CD14-positive monocyte (primary cell): Measurements from ENCODE around the gene HTR7. TPM values are rescaled to one million over a fixed set of nuclear protein-coding genes. Genes with fewer than 3 reads are reported as not detected.

Source experiments
- DNase-seq, 3 donors: peaks; one replicate each; pipeline ENCODE4 v3.0.0-alpha.2; 2011 to 2022
- H2AFZ ChIP-seq: 2 replicates; pipeline ENCODE4 v1.6.0; 2012; ENCODE audit warnings: mild to moderate bottlenecking, low read depth, low read length, inconsistent platforms; ENCODE audit not compliant: insufficient read depth, poor library complexity, severe bottlenecking
- H3K27ac ChIP-seq, 2 donors: 1 replicate in 1 of 2; 2 replicates in 1 of 2; pipeline ENCODE4 v1.5.1; 2012 to 2013; ENCODE audit warnings: low read length in 2 of 2, control low read depth in 1 of 2, inconsistent platforms in 1 of 2, low read depth in 1 of 2, mild to moderate bottlenecking in 1 of 2
- H3K27me3 ChIP-seq, 2 donors: one replicate each; pipeline versions ENCODE4 v1.6.0 to v1.6.1; 2011 to 2013; ENCODE audit warnings: low read length in 2 of 2; ENCODE audit not compliant: control insufficient read depth in 2 of 2, insufficient read depth in 2 of 2
- H3K36me3 ChIP-seq, 2 donors: replicated peaks in 1 of 2; 1 replicate in 1 of 2; 2 replicates in 1 of 2; pipeline versions ENCODE4 v1.5.1 to v1.6.1; 2012 to 2013; ENCODE audit warnings: low read length in 2 of 2, control low read depth in 1 of 2, inconsistent platforms in 1 of 2, mild to moderate bottlenecking in 1 of 2; ENCODE audit not compliant: insufficient read depth in 2 of 2, control insufficient read depth in 1 of 2
- H3K4me1 ChIP-seq, 2 donors: 1 replicate in 1 of 2; 2 replicates in 1 of 2; pipeline versions ENCODE4 v1.5.1 to v1.6.1; 2012 to 2013; ENCODE audit warnings: low read length in 2 of 2, control low read depth in 1 of 2, inconsistent platforms in 1 of 2, mild to moderate bottlenecking in 1 of 2, moderate library complexity in 1 of 2; ENCODE audit not compliant: insufficient read depth in 2 of 2, control insufficient read depth in 1 of 2
- H3K4me2 ChIP-seq: replicated peaks from 2 replicates; pipeline ENCODE3; 2012; ENCODE audit warnings: low read length, moderate library complexity, mild to moderate bottlenecking; ENCODE audit not compliant: poor library complexity, severe bottlenecking; ENCODE audit errors: extremely low read depth
- H3K4me3 ChIP-seq, 3 experiments: fragments of 200-600 bp in 1 of 3; sonication (generic) in 1 of 3; replicated peaks in 1 of 3; 1 replicate in 2 of 3; 2 replicates in 1 of 3; pipeline ENCODE4 v1.5.1; 2011 to 2013; ENCODE audit warnings: low read length in 3 of 3, mild to moderate bottlenecking in 3 of 3, control low read depth in 2 of 3, low read depth in 2 of 3, inconsistent platforms in 1 of 3, moderate library complexity in 1 of 3
- H3K79me2 ChIP-seq: 2 replicates; pipeline ENCODE4 v1.6.0; 2012; ENCODE audit warnings: mild to moderate bottlenecking, control low read depth, inconsistent platforms, low read length, moderate library complexity; ENCODE audit not compliant: insufficient read depth
- H3K9ac ChIP-seq: 2 replicates; pipeline ENCODE4 v1.6.0; 2017; ENCODE audit warnings: low read length, mild to moderate bottlenecking; ENCODE audit not compliant: insufficient read depth, poor library complexity, severe bottlenecking
- H3K9me3 ChIP-seq, 2 donors: replicated peaks in 1 of 2; 1 replicate in 1 of 2; 2 replicates in 1 of 2; pipeline versions ENCODE4 v1.5.1 to v1.6.1; 2012 to 2013; ENCODE audit warnings: low read length in 2 of 2, control low read depth in 1 of 2; ENCODE audit not compliant: control insufficient read depth in 1 of 2, insufficient read depth in 1 of 2
- H4K20me1 ChIP-seq: 2 replicates; pipeline ENCODE4 v1.6.0; 2012; ENCODE audit warnings: mild to moderate bottlenecking, low read length, control low read depth, moderate library complexity; ENCODE audit not compliant: insufficient read depth
- H3K27ac Mint-ChIP-seq, 7 donors: one replicate each; pipeline ENCODE4 v1.8.0; 2020; ENCODE audit warnings: mild to moderate bottlenecking in 7 of 7, mixed read lengths in 7 of 7, moderate library complexity in 6 of 7, inconsistent platforms in 2 of 7
- H3K27me3 Mint-ChIP-seq, 3 donors: one replicate each; pipeline ENCODE4 v1.8.0; 2021 to 2022; ENCODE audit warnings: low read depth in 3 of 3, mild to moderate bottlenecking in 3 of 3, mixed read lengths in 3 of 3, moderate library complexity in 3 of 3, inconsistent platforms in 1 of 3
- H3K36me3 Mint-ChIP-seq, 2 donors: one replicate each; pipeline ENCODE4 v1.8.0; 2020; ENCODE audit warnings: mixed read lengths in 2 of 2, inconsistent platforms in 1 of 2, mild to moderate bottlenecking in 1 of 2
- H3K4me1 Mint-ChIP-seq: one replicate; pipeline ENCODE4 v1.8.0; 2020; ENCODE audit warnings: mild to moderate bottlenecking, mixed read lengths
- H3K4me3 Mint-ChIP-seq, 2 donors: one replicate each; pipeline ENCODE4 v1.8.0; 2020; ENCODE audit warnings: mild to moderate bottlenecking in 2 of 2, mixed read lengths in 2 of 2, moderate library complexity in 1 of 2
- H3K9me3 Mint-ChIP-seq, 7 donors: one replicate each; pipeline ENCODE4 v1.8.0; 2020 to 2022; ENCODE audit warnings: mixed read lengths in 7 of 7, mild to moderate bottlenecking in 6 of 7, moderate library complexity in 6 of 7, inconsistent platforms in 2 of 7
- WGBS: methylation state at CpG from one replicate; pipeline ENCODE4 v1.1.5; 2013; ENCODE audit warnings: missing lambda C conversion rate; ENCODE audit not compliant: insufficient coverage; 5-methylcytosine and 5-hydroxymethylcytosine counted together
- intact Hi-C, 2 donors: fragments of 100-400 bp; cut with micrococcal nuclease; formaldehyde crosslinking; loops; one replicate each; pipeline versions ENCODE4 v1.15.0 to v1.15.1; 2023
- polyA plus RNA-seq, 3 donors: library from polyadenylated mRNA; depleted of rRNA in 1 of 3; unstranded in 2 of 3; stranded (reverse) in 1 of 3; fragments of 300-500 nt in 2 of 3; fragments of >200 nt in 1 of 3; fragmentation: Illumina TruSeq in 2 of 3; gene quantifications; 1 replicate in 2 of 3; 2 replicates in 1 of 3; pipeline ENCODE4 v1.2.3, GENCODE V29; 2012 to 2021
- TF ChIP-seq, protein P1 (sequence below): fragments of 200-600 bp; IDR thresholded peaks from one replicate; pipeline ENCODE4 v1.8.0; 2022; ENCODE audit warnings: antibody characterized with exemption, mild to moderate bottlenecking

Gene HTR7
- polyA plus RNA-seq, 3 donors, result 0.95 to 1.6 (median 1.1) TPM

DNA sequence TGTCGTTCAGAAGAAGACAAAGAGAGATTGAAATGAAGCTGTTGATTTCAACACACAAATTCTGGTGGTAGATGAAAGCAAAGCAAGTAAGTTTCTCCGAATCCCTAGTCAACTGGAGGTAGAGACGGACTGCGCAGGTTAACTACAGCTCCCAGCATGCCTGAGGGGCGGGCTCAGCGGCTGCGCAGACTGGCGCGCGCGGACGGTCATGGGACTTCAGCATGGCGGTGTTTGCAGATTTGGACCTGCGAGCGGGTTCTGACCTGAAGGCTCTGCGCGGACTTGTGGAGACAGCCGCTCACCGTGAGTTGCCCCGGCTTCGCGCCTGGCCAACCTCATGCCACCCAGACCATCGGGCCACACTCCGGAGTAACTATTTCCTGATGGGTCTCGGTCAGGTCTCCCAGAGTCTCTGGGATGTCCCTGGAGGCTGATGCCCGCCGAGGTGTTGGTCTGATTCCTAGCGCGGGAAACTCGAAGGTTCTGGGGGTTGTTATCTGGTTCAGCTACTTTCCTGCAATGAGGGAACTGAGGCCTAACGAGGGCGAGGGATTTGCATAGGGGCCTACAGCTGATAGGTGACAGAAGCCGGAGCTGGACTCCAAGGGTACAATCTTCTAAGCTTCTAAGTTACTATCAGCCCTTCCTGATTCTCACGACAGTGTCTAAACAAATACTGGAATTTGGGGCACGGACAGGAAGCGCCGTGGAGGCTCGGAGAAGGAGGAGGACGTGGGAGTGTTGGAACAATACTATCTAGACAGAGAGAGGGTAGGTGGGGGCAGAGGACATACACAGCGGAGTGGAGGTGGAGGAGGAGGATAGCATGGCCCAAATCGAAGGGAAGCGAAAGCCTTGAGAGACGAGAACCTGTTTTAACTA, 14.2 kb upstream of the HTR7 start, which contains the start of gene RPP30:
RPP30 (plus strand) TSS at position 209 of the 882 bp plus-strand sequence; CDS start at position 222, 13 bp downstream.
- WGBS, result 0% methylated on average over 42 of the region's 43 CpGs
- H3K36me3 ChIP-seq, result peaks cover 13 to 17% of the 10 kb centered on the region in 2 donors
- peaks cover 33% of the 10 kb centered on the region for H3K79me2 ChIP-seq
- intact Hi-C loops, result no loop called here
- peak within 1 kb of the TSS; percentile 77 for H3K9ac ChIP-seq
- Mint-ChIP-seq H3K27me3 (peaks cover 4 to 17% (median 10%) of the 10 kb centered on the region in 3 donors), H3K9me3 (peaks cover 5 to 13% (median 10%) of the 10 kb centered on the region in 7 donors), H3K4me1 (peaks cover 33% of the 10 kb centered on the region), H3K27ac (peak within 1 kb of the TSS; percentile 65 to 95 (median 91)), H3K4me3 (peak within 1 kb of the TSS; percentile 98), H3K36me3 (peaks cover 12 to 18% of the 10 kb centered on the region in 2 donors)
- H3K27ac ChIP-seq, result peak within 1 kb of the TSS; percentile 34 to 87
- peaks cover 2 to 3% of the 10 kb centered on the region in 2 donors for H3K27me3 ChIP-seq
- no peaks in the 10 kb centered on the region for H4K20me1 ChIP-seq
- peak within 1 kb of the TSS; percentile 96 for H3K4me2 ChIP-seq
- peak; percentile 61 to 69 (median 66) for DNase-seq
- peaks cover 0 to 11% of the 10 kb centered on the region in 2 donors for H3K9me3 ChIP-seq
- H3K4me3 ChIP-seq, result peak within 1 kb of the TSS; percentile 64 to 97 (median 87)
- peak within 1 kb of the TSS; percentile 99 for H2AFZ ChIP-seq
- TF ChIP-seq, protein P1, sequence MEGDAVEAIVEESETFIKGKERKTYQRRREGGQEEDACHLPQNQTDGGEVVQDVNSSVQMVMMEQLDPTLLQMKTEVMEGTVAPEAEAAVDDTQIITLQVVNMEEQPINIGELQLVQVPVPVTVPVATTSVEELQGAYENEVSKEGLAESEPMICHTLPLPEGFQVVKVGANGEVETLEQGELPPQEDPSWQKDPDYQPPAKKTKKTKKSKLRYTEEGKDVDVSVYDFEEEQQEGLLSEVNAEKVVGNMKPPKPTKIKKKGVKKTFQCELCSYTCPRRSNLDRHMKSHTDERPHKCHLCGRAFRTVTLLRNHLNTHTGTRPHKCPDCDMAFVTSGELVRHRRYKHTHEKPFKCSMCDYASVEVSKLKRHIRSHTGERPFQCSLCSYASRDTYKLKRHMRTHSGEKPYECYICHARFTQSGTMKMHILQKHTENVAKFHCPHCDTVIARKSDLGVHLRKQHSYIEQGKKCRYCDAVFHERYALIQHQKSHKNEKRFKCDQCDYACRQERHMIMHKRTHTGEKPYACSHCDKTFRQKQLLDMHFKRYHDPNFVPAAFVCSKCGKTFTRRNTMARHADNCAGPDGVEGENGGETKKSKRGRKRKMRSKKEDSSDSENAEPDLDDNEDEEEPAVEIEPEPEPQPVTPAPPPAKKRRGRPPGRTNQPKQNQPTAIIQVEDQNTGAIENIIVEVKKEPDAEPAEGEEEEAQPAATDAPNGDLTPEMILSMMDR, result no peak
- H3K4me1 ChIP-seq, result peaks cover 17 to 33% of the 10 kb centered on the region in 2 donors

DNA sequence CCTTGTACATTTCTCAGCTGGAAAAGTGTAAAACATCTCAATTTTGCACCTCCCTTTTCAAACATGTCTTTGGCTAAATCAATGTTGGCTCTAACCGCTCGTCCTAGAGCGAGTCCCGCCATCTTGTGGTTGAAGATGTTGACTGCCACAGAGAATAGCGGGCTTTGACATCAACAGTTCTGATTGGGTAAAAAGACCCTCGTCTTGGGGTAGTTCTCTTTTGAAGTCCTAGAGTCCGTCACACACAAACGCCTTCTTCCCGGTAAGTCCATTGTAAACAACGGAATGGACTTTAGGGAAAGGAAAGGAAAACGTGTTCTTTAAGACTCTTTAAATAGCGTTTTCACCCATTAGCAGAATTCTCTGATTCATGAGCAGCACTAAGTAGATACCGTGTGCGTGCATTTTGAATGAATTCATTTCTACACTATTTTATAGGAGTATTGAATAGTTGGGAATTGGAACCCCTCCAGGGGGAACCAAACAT, 13.5 kb upstream of the HTR7 start:
- Histone ChIP-seq H3K4me1 (peaks cover 17 to 33% of the 10 kb centered on the region in 2 donors), H3K27ac (peak overlapping the region in 1 of 2 donors; percentile 87), H4K20me1 (no peaks in the 10 kb centered on the region), H3K9me3 (peaks cover 0 to 11% of the 10 kb centered on the region in 2 donors), H3K4me3 (peak overlapping the region; percentile 64 to 97 (median 87)), H3K79me2 (peaks cover 33% of the 10 kb centered on the region), H3K27me3 (peaks cover 2 to 4% of the 10 kb centered on the region in 2 donors), H3K36me3 (peaks cover 6 to 11% of the 10 kb centered on the region in 2 donors), H2AFZ (peak overlapping the region; percentile 99), H3K9ac (no peak overlapping the region), H3K4me2 (peak overlapping the region; percentile 96)
- intact Hi-C loops, result no loop called here
- Mint-ChIP-seq H3K4me3 (peak overlapping the region; percentile 98), H3K4me1 (peaks cover 33% of the 10 kb centered on the region), H3K36me3 (peaks cover 7 to 11% of the 10 kb centered on the region in 2 donors), H3K27me3 (peaks cover 6 to 21% (median 12%) of the 10 kb centered on the region in 3 donors), H3K9me3 (peaks cover 5 to 13% (median 10%) of the 10 kb centered on the region in 7 donors), H3K27ac (peak overlapping the region in 2 of 7 donors; percentile 18 to 51)
- peak in 2 of 3 donors; percentile 47 to 50 for DNase-seq
- WGBS, result 0% methylated on average over 4 of the region's 14 CpGs
- TF ChIP-seq, protein P1, result peak; percentile 64
